Mesodermal cell (in vitro differentiated cells): Measurements from ENCODE around the gene PCED1A.
"Not testable (repeated sequence)": the region's sequence is repeated elsewhere in the genome, so short reads cannot be mapped to it uniquely, and the experiment has no call there.

ENCODE experiments used
- H3K27ac ChIP-seq: 2 replicates; pipeline ENCODE4 v1.7.0; 2013; ENCODE audit warnings: mild to moderate bottlenecking, low read depth, low read length, moderate library complexity; ENCODE audit not compliant: severe bottlenecking
- H3K36me3 ChIP-seq: 2 replicates; pipeline ENCODE4 v1.7.1; 2013; ENCODE audit warnings: mild to moderate bottlenecking, low read length, moderate library complexity; ENCODE audit not compliant: control insufficient read depth, insufficient read depth
- H3K4me1 ChIP-seq: one replicate; pipeline ENCODE4 v1.7.1; 2013; ENCODE audit warnings: mild to moderate bottlenecking, low read length; ENCODE audit not compliant: insufficient read depth, control insufficient read depth, poor library complexity, severe bottlenecking
- H3K4me3 ChIP-seq: 2 replicates; pipeline ENCODE4 v1.7.0; 2013; ENCODE audit warnings: low read length, control low read depth, mild to moderate bottlenecking; ENCODE audit not compliant: insufficient read depth, poor library complexity, severe bottlenecking; ENCODE audit errors: extremely low read depth
- H3K9me3 ChIP-seq: 2 replicates; pipeline ENCODE4 v1.7.1; 2013; ENCODE audit warnings: mild to moderate bottlenecking, low read length, moderate library complexity; ENCODE audit not compliant: control insufficient read depth
- WGBS, 2 experiments: methylation state at CpG; one replicate each; pipeline ENCODE4 v1.1.5; 2013; ENCODE audit warnings: missing lambda C conversion rate in 2 of 2; ENCODE audit not compliant: insufficient coverage in 2 of 2; 5-methylcytosine and 5-hydroxymethylcytosine counted together

The PCED1A gene

DNA sequence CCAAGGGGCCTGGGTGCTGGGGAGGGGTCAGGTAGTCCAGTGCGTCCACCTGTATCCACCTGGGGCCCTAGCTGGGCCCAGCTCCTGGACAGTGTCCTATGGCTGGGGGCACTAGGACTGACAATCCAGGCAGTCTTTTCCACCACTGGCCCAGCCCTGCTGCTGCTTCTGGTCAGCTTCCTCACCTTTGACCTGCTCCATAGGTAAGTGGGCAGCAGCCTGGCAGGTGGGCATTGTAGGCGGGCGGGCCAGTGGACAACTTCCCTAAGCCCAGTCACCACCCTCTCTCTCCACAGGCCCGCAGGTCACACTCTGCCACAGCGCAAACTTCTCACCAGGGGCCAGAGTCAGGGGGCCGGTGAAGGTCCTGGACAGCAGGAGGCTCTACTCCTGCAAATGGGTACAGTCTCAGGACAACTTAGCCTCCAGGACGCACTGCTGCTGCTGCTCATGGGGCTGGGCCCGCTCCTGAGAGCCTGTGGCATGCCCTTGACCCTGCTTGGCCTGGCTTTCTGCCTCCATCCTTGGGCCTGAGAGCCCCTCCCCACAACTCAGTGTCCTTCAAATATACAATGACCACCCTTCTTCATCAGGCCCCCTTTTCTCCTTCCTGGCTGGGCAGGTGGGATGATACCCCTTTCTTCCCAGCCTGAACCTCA, 25.1 kb downstream of the PCED1A start:
- Histone ChIP-seq H3K27ac (no peak overlapping the region), H3K4me1 (peaks cover 10% of the 10 kb centered on the region), H3K36me3 (no peaks in the 10 kb centered on the region), H3K4me3 (no peak overlapping the region), H3K9me3 (peaks cover 15% of the 10 kb centered on the region)
- WGBS, 2 experiments = 88 to 93% methylated on average over 6 to 8 of the region's 8 CpGs

DNA sequence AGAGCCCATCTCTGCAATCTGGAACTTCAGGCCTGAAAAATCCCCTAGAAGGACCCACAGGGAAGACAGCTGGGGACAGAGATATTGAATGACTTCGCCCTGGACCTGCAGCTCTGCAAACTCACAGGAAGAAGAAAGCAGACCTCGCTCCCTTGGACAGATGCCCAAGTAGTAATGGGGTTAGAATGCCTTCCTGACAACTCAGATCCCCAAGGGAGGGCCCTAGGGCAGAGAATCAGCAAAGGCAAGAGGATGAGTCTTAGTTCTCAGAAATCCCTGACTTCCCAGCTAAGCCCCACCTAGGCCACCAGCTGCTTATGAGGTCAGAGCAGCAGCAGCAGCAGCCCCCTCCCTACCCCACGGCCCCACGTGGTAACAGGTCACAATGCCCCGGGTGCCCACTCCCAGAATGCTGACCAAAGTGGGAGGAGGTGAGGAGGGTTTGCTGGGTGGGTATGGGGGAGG, 25.8 kb downstream of the PCED1A start, which contains the start of gene C20orf141:
Gene C20orf141 (plus strand): TSS at position 401 of the 465 bp plus-strand sequence. CDS start 198 bp downstream, outside the sequence.
- H3K27ac ChIP-seq = no peak within 1 kb of the TSS
- 67 to 94% methylated on average over 1 to 2 of the region's 5 CpGs for WGBS, 2 experiments
- no peak within 1 kb of the TSS for H3K4me3 ChIP-seq
- peaks cover 15% of the 10 kb centered on the region for H3K9me3 ChIP-seq
- no peaks in the 10 kb centered on the region for H3K36me3 ChIP-seq
- peaks cover 2% of the 10 kb centered on the region for H3K4me1 ChIP-seq

DNA sequence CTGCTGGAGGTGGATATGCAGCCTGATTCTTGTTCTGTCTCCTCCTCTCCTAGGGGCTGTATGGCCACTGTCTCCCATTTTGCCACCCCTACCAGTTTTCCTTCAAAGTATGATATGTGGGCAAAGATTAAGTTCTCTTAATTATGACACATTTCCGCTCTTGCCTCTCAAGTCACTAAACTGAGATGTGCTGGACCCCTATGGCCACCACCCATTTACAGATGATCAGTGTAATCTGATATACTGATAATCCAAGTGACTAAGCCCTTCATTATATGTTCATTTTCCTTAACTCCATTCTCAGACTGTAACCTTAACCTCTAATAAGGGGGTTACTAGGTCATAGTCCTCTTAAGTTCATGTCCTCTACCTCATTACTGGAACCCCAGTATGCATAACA, 26.4 kb downstream of the PCED1A start:
- Histone ChIP-seq H3K4me1 (peaks cover 2% of the 10 kb centered on the region), H3K27ac (no peak overlapping the region), H3K36me3 (no peaks in the 10 kb centered on the region), H3K9me3 (peaks cover 15% of the 10 kb centered on the region), H3K4me3 (no peak overlapping the region)
- 100% methylated on average over 1 of the region's 1 CpG; no CpG with 5 or more reads in 1 of the 2 experiments for WGBS, 2 experiments

DNA sequence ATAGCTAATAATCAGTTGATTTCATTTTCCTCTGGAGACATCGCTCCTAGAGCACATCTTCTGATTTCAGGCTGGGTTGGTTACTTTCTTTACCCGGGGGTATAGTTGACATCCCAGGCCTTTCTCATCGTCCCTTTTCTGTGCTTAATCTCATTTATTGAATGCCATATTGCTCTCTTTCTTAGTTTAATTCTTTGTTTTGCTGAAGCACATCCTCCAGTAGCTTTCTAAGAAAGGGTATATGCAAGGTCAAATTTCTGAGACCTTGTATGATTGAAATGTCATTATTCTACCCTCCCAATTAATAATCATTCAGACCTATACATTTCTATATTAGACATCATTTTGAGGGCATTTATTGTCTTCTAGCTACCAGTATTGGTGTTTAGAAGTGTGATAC, 28.3 kb downstream of the PCED1A start:
- H3K4me1 ChIP-seq = peaks cover 2% of the 10 kb centered on the region
- WGBS, 2 experiments = 37 to 82% methylated on average over 2 to 3 of the region's 3 CpGs
- no peak overlapping the region for H3K4me3 ChIP-seq
- peaks cover 15% of the 10 kb centered on the region for H3K9me3 ChIP-seq
- H3K27ac ChIP-seq = no peak overlapping the region
- H3K36me3 ChIP-seq = no peaks in the 10 kb centered on the region

DNA sequence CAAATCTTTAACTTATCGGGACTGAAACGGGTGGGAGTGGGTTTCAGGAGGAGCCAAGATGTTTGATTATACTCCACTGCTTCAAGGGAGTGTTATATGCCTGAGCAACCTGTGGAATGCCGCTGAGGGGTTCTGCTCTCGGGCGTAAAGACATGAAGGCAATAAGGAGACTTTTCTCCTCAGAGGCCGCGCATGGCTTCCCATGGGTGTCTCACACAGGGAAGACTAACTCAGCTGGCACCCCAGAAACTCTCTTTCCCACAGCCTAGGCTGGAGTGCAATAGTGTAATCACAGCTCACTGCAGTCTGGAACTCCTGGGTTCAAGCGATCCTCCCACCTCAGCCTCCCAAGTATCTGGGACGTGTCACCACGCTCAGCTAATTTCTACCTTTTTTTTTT, 30.8 kb downstream of the PCED1A start:
- H3K4me3 ChIP-seq = no peak overlapping the region
- H3K9me3 ChIP-seq = peaks cover 15% of the 10 kb centered on the region
- no peaks in the 10 kb centered on the region for H3K4me1 ChIP-seq
- no peaks in the 10 kb centered on the region for H3K36me3 ChIP-seq
- H3K27ac ChIP-seq = no peak overlapping the region
- WGBS, 2 experiments = 92 to 96% methylated on average over 5 to 6 of the region's 10 CpGs

DNA sequence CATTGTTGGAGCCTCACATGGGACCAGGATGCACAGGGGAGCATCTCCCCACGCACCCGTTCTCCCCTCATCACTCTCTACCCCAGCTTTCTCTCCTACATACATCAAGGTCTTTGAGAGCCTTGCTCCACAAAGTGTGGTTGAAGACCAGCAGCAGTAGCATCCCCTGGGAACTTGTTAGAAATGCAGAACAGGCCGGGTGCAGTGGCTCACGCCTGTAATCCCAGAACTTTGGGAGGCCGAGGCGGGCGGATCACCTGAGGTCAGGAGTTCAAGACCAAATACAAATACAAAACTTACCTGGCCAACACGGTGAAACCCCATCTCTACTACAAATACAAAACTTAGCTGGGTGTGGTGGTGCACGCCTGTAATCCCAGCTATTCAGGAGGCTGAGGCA, 32.5 kb downstream of the PCED1A start:
- H3K4me3 ChIP-seq, H3K36me3 ChIP-seq, H3K4me1 ChIP-seq, H3K27ac ChIP-seq: not testable (repeated sequence)
- peaks cover 15% of the 10 kb centered on the region for H3K9me3 ChIP-seq
- 77% methylated on average over 6 of the region's 9 CpGs for WGBS, 2 experiments

DNA sequence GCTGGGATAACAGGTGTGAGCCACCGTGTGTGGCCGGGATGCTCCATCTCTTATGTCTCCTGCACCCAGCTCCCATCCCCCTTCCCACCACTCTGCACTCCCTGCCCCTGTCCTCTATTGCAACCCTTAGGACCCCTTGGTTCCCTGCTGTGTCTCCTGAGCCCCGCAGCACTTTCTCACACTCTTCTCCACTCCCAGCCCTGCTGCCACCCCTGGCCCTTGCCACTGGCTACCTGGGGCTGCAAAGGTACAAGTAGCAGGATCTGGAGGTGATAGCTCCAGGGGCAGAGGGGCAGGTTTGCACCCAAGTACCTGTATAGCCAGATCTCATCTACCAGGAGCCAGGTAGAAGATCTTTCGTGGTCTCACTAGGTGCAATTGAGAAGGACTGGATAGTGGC, 33.4 kb downstream of the PCED1A start:
- Histone ChIP-seq H3K4me3 (no peak overlapping the region), H3K27ac (no peak overlapping the region), H3K9me3 (peaks cover 9% of the 10 kb centered on the region), H3K36me3 (no peaks in the 10 kb centered on the region), H3K4me1 (no peaks in the 10 kb centered on the region)
- WGBS, 2 experiments = 93 to 96% methylated on average over 3 of the region's 4 CpGs

DNA sequence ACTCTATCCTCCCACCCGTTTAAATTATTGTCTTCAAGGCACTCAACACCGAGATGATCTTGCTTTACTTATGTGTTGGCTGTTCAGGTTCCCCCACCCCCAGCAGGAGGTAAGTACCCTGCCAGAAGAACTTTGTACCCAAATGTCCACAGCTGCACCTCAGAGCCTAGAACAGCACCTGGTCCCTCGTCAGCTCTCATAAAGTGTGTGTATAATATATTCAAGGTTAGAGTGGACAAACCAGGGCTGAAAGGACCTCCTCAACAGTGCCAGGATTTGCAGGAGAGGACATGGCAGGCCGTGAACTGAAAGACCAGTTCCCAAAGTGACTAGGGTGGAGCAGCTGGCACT, 34.1 kb downstream of the PCED1A start:
- WGBS, 2 experiments = 71 to 76% methylated on average over 3 to 4 of the region's 4 CpGs
- peaks cover 3% of the 10 kb centered on the region for H3K4me1 ChIP-seq
- no peak overlapping the region for H3K4me3 ChIP-seq
- H3K27ac ChIP-seq = no peak overlapping the region
- H3K9me3 ChIP-seq = peaks cover 2% of the 10 kb centered on the region
- H3K36me3 ChIP-seq = no peaks in the 10 kb centered on the region

DNA sequence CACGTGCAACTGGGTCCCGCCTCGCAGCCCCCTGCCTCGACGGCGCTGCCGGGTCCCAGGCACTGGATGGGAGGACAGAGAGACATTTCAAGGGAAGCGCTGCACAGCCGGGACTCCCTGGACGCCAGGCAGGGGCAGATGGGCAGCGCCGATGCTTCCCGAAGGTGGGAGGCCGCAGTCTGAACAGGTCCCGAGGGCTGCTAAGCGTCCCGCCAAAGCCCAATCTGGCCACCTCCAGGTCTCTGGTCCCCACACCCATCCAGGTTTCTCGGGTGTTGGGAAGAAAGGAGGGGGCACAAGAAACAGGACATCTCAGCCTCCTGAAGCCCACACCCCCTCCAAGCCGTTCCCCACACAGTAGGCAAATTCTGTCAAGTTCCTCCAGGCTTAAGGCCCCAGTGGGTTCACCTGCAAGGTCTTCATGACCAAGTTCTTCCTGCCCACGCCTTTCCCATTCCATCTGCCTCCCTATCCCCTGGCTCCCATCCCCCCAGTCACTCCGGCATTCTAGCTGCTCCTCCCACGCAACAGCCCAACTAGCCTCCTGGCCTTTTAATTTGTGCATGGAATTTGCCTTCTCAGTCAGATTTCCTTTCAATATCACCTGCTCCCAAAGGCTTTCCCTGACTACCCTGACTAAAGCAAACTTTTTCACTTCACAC, 34.6 kb downstream of the PCED1A start:
- H3K36me3 ChIP-seq = no peaks in the 10 kb centered on the region
- H3K4me1 ChIP-seq = peaks cover 7% of the 10 kb centered on the region
- no peak overlapping the region for H3K27ac ChIP-seq
- H3K9me3 ChIP-seq = no peaks in the 10 kb centered on the region
- no peak overlapping the region for H3K4me3 ChIP-seq
- 47 to 60% methylated on average over 10 to 11 of the region's 22 CpGs for WGBS, 2 experiments

DNA sequence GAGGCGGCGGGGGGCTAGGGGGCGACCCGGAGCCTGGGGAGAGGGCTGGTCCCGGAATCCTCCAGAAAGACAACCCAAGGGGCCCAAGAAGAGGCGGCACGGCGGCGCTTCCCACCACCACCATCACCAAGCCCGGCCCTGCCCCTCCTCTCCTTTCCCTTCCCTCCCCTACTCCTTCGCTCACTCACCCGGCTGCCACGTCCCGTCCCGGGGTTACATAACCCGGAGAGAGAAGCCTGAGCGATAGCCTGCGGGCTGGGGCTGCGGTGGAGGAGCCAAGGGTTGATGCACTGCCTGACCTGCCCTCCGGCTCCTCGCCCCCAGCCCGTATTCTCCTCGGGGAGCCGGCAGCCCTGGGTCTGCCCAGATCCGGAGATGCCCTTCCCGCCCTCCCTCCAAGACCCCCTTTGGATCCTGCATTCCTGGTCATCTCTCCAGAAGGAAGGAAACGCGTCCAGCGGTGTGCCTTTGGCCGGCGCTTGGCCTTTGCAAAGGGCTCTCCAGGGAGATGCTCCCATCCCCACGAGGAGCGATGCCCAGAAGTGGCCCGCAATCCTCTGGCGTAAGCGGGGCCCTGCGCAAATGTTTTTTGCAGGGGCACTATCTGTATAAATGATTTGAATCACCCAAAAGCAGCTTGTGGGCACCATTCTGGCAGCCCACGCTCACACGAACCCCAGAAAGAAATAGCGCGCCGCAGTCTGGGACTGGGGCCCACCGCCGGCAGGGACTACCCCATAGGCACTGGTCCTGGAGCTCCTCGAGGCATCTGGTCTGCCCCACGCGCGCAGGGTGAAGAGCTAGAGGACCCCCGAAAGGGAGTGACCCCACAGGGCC, 35.4 kb downstream of the PCED1A start:
- Histone ChIP-seq H3K9me3 (no peaks in the 10 kb centered on the region), H3K36me3 (no peaks in the 10 kb centered on the region), H3K4me1 (peaks cover 7% of the 10 kb centered on the region), H3K27ac (no peak overlapping the region), H3K4me3 (no peak overlapping the region)
- 39 to 54% methylated on average over 31 to 42 of the region's 49 CpGs for WGBS, 2 experiments
